GM23248 (cell line): ENCODE results near the gene CMSS1.

Experiments used
- EZH2 ChIP-seq: fragments of 200-600 bp; sonication (generic); IDR thresholded peaks from 2 replicates; pipeline ENCODE4 v1.6.1; 2018; ENCODE audit warnings: antibody characterized with exemption, mild to moderate bottlenecking; ENCODE audit not compliant: insufficient read depth, poor library complexity, severe bottlenecking
- EZH2phosphoT487 ChIP-seq: fragments of 200-600 bp; sonication (generic); IDR thresholded peaks from 2 replicates; pipeline ENCODE4 v1.6.1; 2018; ENCODE audit warnings: antibody characterized with exemption, moderate library complexity, mild to moderate bottlenecking, low read depth; ENCODE audit not compliant: insufficient read depth

- TF ChIP-seq EZH2 (no peak), EZH2phosphoT487 (no peak)
Measured at GRCh38 chr3:99808163-99808794, 9.4 kb upstream of the CMSS1 start.
